ENCODE measurements around the gene JPH3.
"Not testable (repeated sequence)": the region's sequence is repeated elsewhere in the genome, so short reads cannot be mapped to it uniquely, and the experiment has no call there.

JPH3 gene

GRCh38 chr16:87707714-87708580 is 105.6 kb downstream of the JPH3 start:
- no peak for DNase-seq (ENCODE audit: extremely low read depth in 1 of 2, low read depth in 1 of 2)

- no peak for DNase-seq (ENCODE audit: extremely low read depth in 1 of 2, low read depth in 1 of 2)
These were observed 106.8 kb downstream of the JPH3 start for GRCh38 chr16:87708881-87709638.

- no peak for DNase-seq (ENCODE audit: extremely low read depth in 1 of 2, low read depth in 1 of 2)
These were observed 107.4 kb downstream of the JPH3 start for GRCh38 chr16:87709677-87710076.

GRCh38 chr16:87710887-87711286 is 108.6 kb downstream of the JPH3 start:
- DNase-seq (ENCODE audit: extremely low read depth in 1 of 2, low read depth in 1 of 2): no peak

- no peak for DNase-seq (ENCODE audit: extremely low read depth in 1 of 2, low read depth in 1 of 2)
These were observed 110.0 kb downstream of the JPH3 start for GRCh38 chr16:87712184-87712762.

- peak; percentile 16 to 24 for DNase-seq (ENCODE audit: extremely low read depth in 1 of 2, low read depth in 1 of 2)
These were observed 111.3 kb downstream of the JPH3 start for GRCh38 chr16:87713451-87714229.

- no peak for DNase-seq (ENCODE audit: extremely low read depth in 1 of 2, low read depth in 1 of 2)
These were observed 112.9 kb downstream of the JPH3 start for GRCh38 chr16:87715231-87715630.

GRCh38 chr16:87715658-87716057 is 113.3 kb downstream of the JPH3 start:
- DNase-seq (ENCODE audit: extremely low read depth in 1 of 2, low read depth in 1 of 2): no peak

- not testable (repeated sequence) for DNase-seq (ENCODE audit: extremely low read depth in 1 of 2, low read depth in 1 of 2)
These were observed 116.5 kb downstream of the JPH3 start for GRCh38 chr16:87718831-87719230.

GRCh38 chr16:87720446-87720845 is 118.1 kb downstream of the JPH3 start:
- no peak for DNase-seq (ENCODE audit: extremely low read depth in 1 of 2, low read depth in 1 of 2)

GRCh38 chr16:87721622-87722585 is 119.6 kb downstream of the JPH3 start:
- DNase-seq (ENCODE audit: extremely low read depth in 1 of 2, low read depth in 1 of 2): no peak

- no peak for DNase-seq (ENCODE audit: extremely low read depth in 1 of 2, low read depth in 1 of 2)
These were observed 120.4 kb downstream of the JPH3 start for GRCh38 chr16:87722590-87723225.

- DNase-seq (ENCODE audit: extremely low read depth in 1 of 2, low read depth in 1 of 2): no peak
These were observed 120.9 kb downstream of the JPH3 start for GRCh38 chr16:87723226-87723623.

GRCh38 chr16:87724490-87725291 is 122.4 kb downstream of the JPH3 start:
- DNase-seq (ENCODE audit: extremely low read depth in 1 of 2, low read depth in 1 of 2): peak in 1 of 2 donors; percentile 21

- DNase-seq (ENCODE audit: extremely low read depth in 1 of 2, low read depth in 1 of 2): no peak
These were observed 123.4 kb downstream of the JPH3 start for GRCh38 chr16:87725596-87726235.

GRCh38 chr16:87726577-87726976 is 124.3 kb downstream of the JPH3 start:
- DNase-seq (ENCODE audit: extremely low read depth in 1 of 2, low read depth in 1 of 2): not testable (repeated sequence)

GRCh38 chr16:87727346-87727745 is 125.0 kb downstream of the JPH3 start:
- DNase-seq (ENCODE audit: extremely low read depth in 1 of 2, low read depth in 1 of 2): no peak

- no peak for DNase-seq (ENCODE audit: extremely low read depth in 1 of 2, low read depth in 1 of 2)
These were observed 125.7 kb downstream of the JPH3 start for GRCh38 chr16:87728026-87728425.

Data from activated CD8-positive, alpha-beta memory T cell treated with anti-CD3 and anti-CD28 coated beads for 1 hour (primary cell).